DOHH2 (cell line): ENCODE measurements around the gene TRABD.
A peak's percentile ranks its signal among the peaks of the same experiment; 100 is the strongest.

Source experiments
- H3F3A ChIP-seq: fragments of 200-600 bp; sonication (generic), shearing (Covaris generic); 2 replicates; pipeline ENCODE4 v1.6.0; 2016; ENCODE audit warnings: antibody characterized with exemption, mild to moderate bottlenecking; ENCODE audit not compliant: control insufficient read depth, insufficient read depth
- H3K27ac ChIP-seq: fragments of 200-600 bp; sonication (generic); 2 replicates; pipeline ENCODE4 v1.5.1; 2014; ENCODE audit warnings: low read depth, mild to moderate bottlenecking, low read length, moderate library complexity
- H3K27me3 ChIP-seq: fragments of 200-600 bp; sonication (generic); 2 replicates; pipeline ENCODE4 v1.6.1; 2014; ENCODE audit warnings: mild to moderate bottlenecking, low read length, mixed read lengths; ENCODE audit not compliant: control insufficient read depth
- H3K36me3 ChIP-seq: fragments of 200-600 bp; sonication (generic); 2 replicates; pipeline ENCODE4 v1.6.1; 2014; ENCODE audit warnings: mild to moderate bottlenecking, low read length, moderate library complexity, mixed read lengths; ENCODE audit not compliant: control insufficient read depth
- H3K4me1 ChIP-seq: fragments of 200-600 bp; sonication (generic); 2 replicates; pipeline ENCODE4 v1.6.1; 2014; ENCODE audit warnings: mild to moderate bottlenecking, low read length, mixed read lengths; ENCODE audit not compliant: control insufficient read depth
- H3K4me2 ChIP-seq: fragments of 200-600 bp; sonication (generic); 2 replicates; pipeline ENCODE4 v1.6.0; 2014; ENCODE audit warnings: mild to moderate bottlenecking, low read length, moderate library complexity
- H3K4me3 ChIP-seq: fragments of 200-600 bp; sonication (generic); 2 replicates; pipeline ENCODE4 v1.5.1; 2014; ENCODE audit warnings: mild to moderate bottlenecking, low read length, mixed read lengths
- H3K79me2 ChIP-seq: fragments of 200-600 bp; sonication (generic); 2 replicates; pipeline ENCODE4 v1.6.1; 2014; ENCODE audit warnings: mild to moderate bottlenecking, low read length, mixed read lengths; ENCODE audit not compliant: control insufficient read depth
- H3K9me2 ChIP-seq: fragments of 200-600 bp; sonication (generic); replicated peaks from 2 replicates; pipeline ENCODE4 v1.6.1; 2014; ENCODE audit warnings: mild to moderate bottlenecking, low read length, mixed read lengths; ENCODE audit not compliant: control insufficient read depth
- H3K9me3 ChIP-seq: fragments of 200-600 bp; sonication (generic); 2 replicates; pipeline ENCODE4 v1.6.1; 2014; ENCODE audit warnings: antibody characterized with exemption, low read length, mixed read lengths; ENCODE audit not compliant: control insufficient read depth, insufficient read depth
- H4K20me1 ChIP-seq: fragments of 200-600 bp; sonication (generic); 2 replicates; pipeline ENCODE4 v1.6.0; 2014; ENCODE audit warnings: low read depth, mild to moderate bottlenecking, antibody characterized with exemption, low read length, moderate library complexity; ENCODE audit not compliant: control insufficient read depth, insufficient read depth
- EZH2phosphoT487 ChIP-seq: fragments of 200-600 bp; sonication (generic); IDR thresholded peaks from 2 replicates; pipeline ENCODE4 v1.6.1; 2017; ENCODE audit warnings: borderline replicate concordance, mild to moderate bottlenecking, antibody characterized with exemption, low read length, moderate library complexity, mixed read lengths
- TF ChIP-seq, protein P1 (sequence below): fragments of 200-600 bp; sonication (generic); IDR thresholded peaks from one replicate; pipeline ENCODE4 v1.5.1; 2014; ENCODE audit warnings: antibody characterized with exemption, mild to moderate bottlenecking, low read depth, low read length; ENCODE audit not compliant: poor library complexity, severe bottlenecking

TRABD gene

DNA sequence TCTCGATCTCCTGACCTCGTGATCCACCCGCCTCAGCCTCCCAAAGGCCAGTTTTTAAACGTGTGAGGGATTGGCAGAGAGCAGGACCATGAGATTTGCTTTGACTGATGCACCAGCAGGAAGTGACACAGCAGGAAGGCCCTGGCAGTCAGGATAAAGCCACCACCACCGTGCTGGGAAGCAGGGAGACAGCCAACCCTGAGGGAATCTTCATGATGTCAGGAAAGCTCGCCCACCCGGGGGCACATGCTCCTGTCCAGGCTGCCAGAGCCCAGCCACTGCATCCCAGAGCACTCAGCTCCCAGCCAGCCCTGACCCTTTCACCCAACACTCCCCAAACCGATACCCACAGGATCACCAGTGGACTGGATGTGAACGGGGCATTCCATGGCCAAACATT, 53.0 kb downstream of the TRABD start:
- Histone ChIP-seq H3K4me3 (no peak overlapping the region), H4K20me1 (peaks cover 10% of the 10 kb centered on the region; the same call in 1 of the 2 replicates), H3K9me2 (no peaks in the 10 kb centered on the region), H3K9me3 (peaks cover 6% of the 10 kb centered on the region; the same call in 1 of the 2 replicates), H3F3A (peaks cover 5% of the 10 kb centered on the region; the same call in 1 of the 2 replicates), H3K36me3 (peaks cover 41% of the 10 kb centered on the region), H3K27ac (no peak overlapping the region), H3K79me2 (peaks cover 96% of the 10 kb centered on the region), H3K27me3 (no peaks in the 10 kb centered on the region), H3K4me2 (no peak overlapping the region), H3K4me1 (peaks cover 9% of the 10 kb centered on the region)
- TF ChIP-seq EZH2phosphoT487 = no peak
- TF ChIP-seq, protein P1, sequence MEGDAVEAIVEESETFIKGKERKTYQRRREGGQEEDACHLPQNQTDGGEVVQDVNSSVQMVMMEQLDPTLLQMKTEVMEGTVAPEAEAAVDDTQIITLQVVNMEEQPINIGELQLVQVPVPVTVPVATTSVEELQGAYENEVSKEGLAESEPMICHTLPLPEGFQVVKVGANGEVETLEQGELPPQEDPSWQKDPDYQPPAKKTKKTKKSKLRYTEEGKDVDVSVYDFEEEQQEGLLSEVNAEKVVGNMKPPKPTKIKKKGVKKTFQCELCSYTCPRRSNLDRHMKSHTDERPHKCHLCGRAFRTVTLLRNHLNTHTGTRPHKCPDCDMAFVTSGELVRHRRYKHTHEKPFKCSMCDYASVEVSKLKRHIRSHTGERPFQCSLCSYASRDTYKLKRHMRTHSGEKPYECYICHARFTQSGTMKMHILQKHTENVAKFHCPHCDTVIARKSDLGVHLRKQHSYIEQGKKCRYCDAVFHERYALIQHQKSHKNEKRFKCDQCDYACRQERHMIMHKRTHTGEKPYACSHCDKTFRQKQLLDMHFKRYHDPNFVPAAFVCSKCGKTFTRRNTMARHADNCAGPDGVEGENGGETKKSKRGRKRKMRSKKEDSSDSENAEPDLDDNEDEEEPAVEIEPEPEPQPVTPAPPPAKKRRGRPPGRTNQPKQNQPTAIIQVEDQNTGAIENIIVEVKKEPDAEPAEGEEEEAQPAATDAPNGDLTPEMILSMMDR = no peak

DNA sequence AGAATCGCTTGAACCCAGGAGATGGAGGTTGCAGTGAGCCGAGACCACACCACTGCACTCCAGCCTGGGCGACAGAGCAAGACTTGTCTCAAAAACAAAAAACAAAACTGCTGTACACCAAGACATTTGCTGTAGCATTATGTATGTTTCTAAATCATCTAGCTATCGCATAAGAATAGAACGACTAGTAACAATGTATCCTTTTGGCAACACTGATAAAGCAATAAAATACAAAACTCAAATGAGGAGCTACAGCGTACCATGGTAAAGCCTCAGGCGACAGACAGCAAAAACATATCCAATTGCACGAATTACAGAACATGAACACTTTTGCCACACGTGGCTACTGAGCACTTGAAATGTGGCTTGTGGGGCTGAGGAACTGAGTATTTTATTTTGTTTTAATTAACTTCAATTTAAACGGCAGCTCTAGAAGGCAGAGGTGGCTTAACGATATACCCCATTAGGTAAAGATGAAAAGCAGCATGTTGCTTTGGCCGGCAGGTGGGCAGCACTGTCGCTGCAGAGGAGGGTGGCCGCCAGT, 56.8 kb downstream of the TRABD start:
- TF ChIP-seq, protein P1 = no peak
- TF ChIP-seq EZH2phosphoT487 = no peak
- Histone ChIP-seq H3F3A (peaks cover 4% of the 10 kb centered on the region; the same call in 1 of the 2 replicates), H3K9me2 (no peaks in the 10 kb centered on the region), H3K4me1 (peaks cover 20% of the 10 kb centered on the region), H3K36me3 (peaks cover 45% of the 10 kb centered on the region), H3K9me3 (no peaks in the 10 kb centered on the region), H3K27ac (no peak overlapping the region), H3K79me2 (peaks cover 88% of the 10 kb centered on the region), H3K4me3 (peak overlapping the region; percentile 90), H3K4me2 (peak overlapping the region; percentile 87), H4K20me1 (peaks cover 10% of the 10 kb centered on the region; the same call in 1 of the 2 replicates), H3K27me3 (no peaks in the 10 kb centered on the region)

DNA sequence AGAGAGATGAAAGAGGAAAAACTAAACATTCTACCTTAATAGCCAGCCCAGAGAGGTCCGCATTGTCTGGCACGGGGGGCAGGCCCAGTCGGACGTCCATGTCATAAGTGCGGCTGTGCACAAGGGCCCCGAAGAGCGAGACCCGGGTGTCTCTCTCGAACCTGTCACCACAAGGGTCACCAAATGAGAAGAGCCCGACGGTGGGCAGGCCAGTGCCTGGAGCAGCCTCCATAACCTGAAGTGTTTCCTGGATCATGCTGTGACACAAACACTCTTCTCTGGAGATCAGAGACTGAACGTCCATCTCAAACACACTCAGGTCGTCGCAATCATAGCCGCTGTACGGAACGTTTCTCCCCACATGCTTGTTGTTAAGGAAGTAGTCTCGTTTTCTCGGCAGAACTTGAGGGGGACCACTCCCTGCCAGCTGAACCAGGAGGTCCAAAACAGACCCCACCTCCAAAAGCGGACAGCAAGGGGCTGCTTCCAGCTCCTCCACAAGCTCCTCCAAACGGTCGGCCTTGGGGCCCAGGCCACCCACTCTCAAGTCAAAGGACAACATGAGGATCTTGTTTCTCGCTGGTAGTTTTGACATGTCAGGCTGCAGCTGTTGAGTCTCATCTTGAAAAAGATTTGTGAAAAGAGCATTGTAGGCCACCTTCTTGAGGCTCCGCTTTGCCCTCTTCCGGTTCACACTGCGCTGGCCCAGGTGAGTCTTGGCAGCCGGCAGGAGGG, 58.1 kb downstream of the TRABD start:
- H3K27ac ChIP-seq = peak overlapping the region; percentile 67
- TF ChIP-seq, protein P1 = no peak
- no peak for TF ChIP-seq EZH2phosphoT487
- peaks cover 78% of the 10 kb centered on the region for H3K79me2 ChIP-seq
- H3K36me3 ChIP-seq = peaks cover 46% of the 10 kb centered on the region
- H4K20me1 ChIP-seq = peaks cover 10% of the 10 kb centered on the region; the same call in 1 of the 2 replicates
- H3F3A ChIP-seq = peaks cover 4% of the 10 kb centered on the region; the same call in 1 of the 2 replicates
- H3K9me3 ChIP-seq = no peaks in the 10 kb centered on the region
- H3K4me2 ChIP-seq = peak overlapping the region; percentile 87
- no peaks in the 10 kb centered on the region for H3K27me3 ChIP-seq
- peak overlapping the region; percentile 90 for H3K4me3 ChIP-seq
- peaks cover 29% of the 10 kb centered on the region for H3K4me1 ChIP-seq
- no peaks in the 10 kb centered on the region for H3K9me2 ChIP-seq
